HEK293T (cell line): Measurements from ENCODE around the gene INO80B.
A peak's percentile ranks its signal among the peaks of the same experiment; 100 is the strongest.
"Not testable (repeated sequence)": the region's sequence is repeated elsewhere in the genome, so short reads cannot be mapped to it uniquely, and the experiment has no call there.

Experiments
- CTCF ChIA-PET: fragments of 350-600 bp; formaldehyde crosslinking; extraction: SDS; loops from one replicate; lab custom pipeline; 2021; ENCODE audit warnings: antibody characterized with exemption, inconsistent platforms; lab: Yijun Ruan, JAX
- POLR2A ChIA-PET: fragments of 350-600 bp; formaldehyde crosslinking; extraction: SDS; loops from one replicate; lab custom pipeline; 2020; ENCODE audit warnings: antibody characterized with exemption, inconsistent platforms; lab: Yijun Ruan, JAX
- DNase-seq: peaks from one replicate; pipeline ENCODE4 v3.0.0; 2012; ENCODE audit warnings: mixed read lengths; ENCODE audit errors: extremely low spot score
- ARNT ChIP-seq: fragments of 450-650 bp; IDR thresholded peaks from 2 replicates; pipeline ENCODE4 v1.6.1; 2017; ENCODE audit warnings: mild to moderate bottlenecking
- BHLHE40 ChIP-seq: fragments of 450-650 bp; IDR thresholded peaks from 2 replicates; pipeline ENCODE4 v1.6.1; 2016; ENCODE audit warnings: mild to moderate bottlenecking, moderate library complexity, borderline replicate concordance
- CTBP1 ChIP-seq: fragments of 450-650 bp; IDR thresholded peaks from 2 replicates; pipeline ENCODE4 v1.6.1; 2016; ENCODE audit warnings: borderline replicate concordance
- ELF4 ChIP-seq: fragments of 450-650 bp; IDR thresholded peaks from 2 replicates; pipeline ENCODE4 v1.6.1; 2017; ENCODE audit warnings: antibody characterized with exemption
- FOXA1 ChIP-seq: fragments of 450-650 bp; IDR thresholded peaks from 2 replicates; pipeline ENCODE4 v1.6.1; 2016; ENCODE audit warnings: mild to moderate bottlenecking
- FOXK2 ChIP-seq: fragments of 450-650 bp; IDR thresholded peaks from 2 replicates; pipeline ENCODE4 v1.6.1; 2016; ENCODE audit warnings: mild to moderate bottlenecking
- FOXM1 ChIP-seq: fragments of 450-650 bp; IDR thresholded peaks from 2 replicates; pipeline ENCODE4 v1.6.1; 2017; ENCODE audit warnings: mild to moderate bottlenecking, borderline replicate concordance
- HDGF ChIP-seq: fragments of 450-650 bp; IDR thresholded peaks from 2 replicates; pipeline ENCODE4 v1.6.1; 2017; ENCODE audit warnings: antibody characterized with exemption, borderline replicate concordance
- L3MBTL2 ChIP-seq: fragments of 450-650 bp; conservative IDR thresholded peaks from 2 replicates; pipeline ENCODE4 v1.6.1; 2016; ENCODE audit warnings: mild to moderate bottlenecking
- LEF1 ChIP-seq: fragments of 450-650 bp; IDR thresholded peaks from 2 replicates; pipeline ENCODE4 v1.6.1; 2017; ENCODE audit warnings: mild to moderate bottlenecking, borderline replicate concordance
- NFRKB ChIP-seq: fragments of 450-650 bp; IDR thresholded peaks from 2 replicates; pipeline ENCODE4 v1.6.1; 2016; ENCODE audit warnings: mild to moderate bottlenecking, moderate library complexity
- PKNOX1 ChIP-seq: fragments of 450-650 bp; IDR thresholded peaks from 2 replicates; pipeline ENCODE4 v1.6.1; 2016
- SP1 ChIP-seq: fragments of 450-650 bp; IDR thresholded peaks from 2 replicates; pipeline ENCODE4 v1.6.1; 2017
- SUZ12 ChIP-seq: fragments of 450-650 bp; IDR thresholded peaks from 2 replicates; pipeline ENCODE4 v1.6.1; 2016; ENCODE audit warnings: mild to moderate bottlenecking
- TARDBP ChIP-seq: fragments of 450-650 bp; IDR thresholded peaks from 2 replicates; pipeline ENCODE4 v1.6.1; 2016
- ZNF384 ChIP-seq: fragments of 450-650 bp; IDR thresholded peaks from 2 replicates; pipeline ENCODE4 v1.6.1; 2016

Gene INO80B

GRCh38 chr2:74458132-74458937 is 3.4 kb downstream of the INO80B start, which contains the start of gene WBP1:
Gene WBP1, plus strand, starts transcription at chr2:74458438. Its CDS starts 165 bp downstream, at chr2:74458603.
- POLR2A ChIA-PET, result interaction anchor here (0.5 to 8.2 kb wide), 21 partner anchors 10 to 197 kb away, joined by 3 to 81 read pairs (median 6); partner anchors contain the start of genes AUP1, C2orf81, CCDC142 and HTRA2
- DNase-seq, result peak; percentile 93
- TF ChIP-seq NFRKB (no peak), L3MBTL2 (0 out of 2 replicates have a peak, but pooled peaks have one; percentile 19), HDGF (no peak), FOXM1 (peak; percentile 69; the same call in 1 of the 2 replicates), PKNOX1 (peak; percentile 100), CTBP1 (no peak), ELF4 (no peak; the same call in 1 of the 2 replicates)
- CTCF ChIA-PET, result interaction anchor here (1.0 kb wide), 2 partner anchors 25 to 73 kb away, joined by 3 read pairs; no protein-coding TSS in a partner anchor

- ChIA-PET POLR2A (interaction anchor here (1.1 to 8.2 kb wide), 15 partner anchors 9 to 133 kb away, joined by 3 to 81 read pairs (median 10); partner anchors contain the start of genes AUP1, C2orf81, CCDC142 and HTRA2), CTCF (interaction anchor here (1.0 kb wide), 1 partner anchor 25 kb away, joined by 3 read pairs; no protein-coding TSS in a partner anchor)
- DNase-seq, result no peak
- TF ChIP-seq SP1 (no peak), FOXA1 (no peak), NFRKB (no peak), ELF4 (no peak), PKNOX1 (no peak), ARNT (no peak), L3MBTL2 (no peak), HDGF (no peak), ZNF384 (no peak), FOXK2 (no peak), SUZ12 (no peak)
These were observed 4.1 kb downstream of the INO80B start for GRCh38 chr2:74458938-74459363.

GRCh38 chr2:74459503-74460118 is 4.7 kb downstream of the INO80B start:
- POLR2A ChIA-PET, result interaction anchor here (1.3 to 8.2 kb wide), 8 partner anchors 8 to 132 kb away, joined by 3 to 81 read pairs (median 17); partner anchors contain the start of genes AUP1, CCDC142, HTRA2 and MRPL53
- DNase-seq, CTCF ChIA-PET: not testable (repeated sequence)

- DNase-seq, CTCF ChIA-PET: not testable (repeated sequence)
- POLR2A ChIA-PET, result interaction anchor here (4.6 kb wide), 1 partner anchor 13 kb away, joined by 62 read pairs; the partner anchor contains the start of gene MRPL53
These were observed 5.3 kb downstream of the INO80B start for GRCh38 chr2:74460187-74460586.

GRCh38 chr2:74461187-74462053 is 6.5 kb downstream of the INO80B start:
- no peak for TF ChIP-seq SUZ12
- no peak for TF ChIP-seq PKNOX1
- DNase-seq, result no peak
- POLR2A ChIA-PET, result interaction anchor here (0.6 to 0.9 kb wide), 4 partner anchors 11 to 454 kb away, joined by 3 to 4 read pairs (median 3); partner anchors contain the start of genes CCDC142, MRPL53 and TTC31
- CTCF ChIA-PET, result no interaction called here

- TF ChIP-seq SUZ12 (no peak), FOXM1 (no peak), L3MBTL2 (no peak), NFRKB (no peak), SP1 (no peak), TARDBP (no peak), BHLHE40 (no peak), FOXA1 (no peak), LEF1 (no peak), ELF4 (no peak), PKNOX1 (no peak), ARNT (no peak), FOXK2 (no peak)
- CTCF ChIA-PET, result no interaction called here
- no peak for DNase-seq
- POLR2A ChIA-PET, result interaction anchor here (0.7 to 0.9 kb wide), 3 partner anchors 10 to 21 kb away, joined by 3 to 4 read pairs (median 3); partner anchors contain the start of genes CCDC142, MRPL53 and TTC31
These were observed 7.3 kb downstream of the INO80B start for GRCh38 chr2:74462054-74462785.
